ENCODE results near the gene TRABD. TPM values are rescaled to one million over a fixed set of nuclear protein-coding genes. Genes with fewer than 3 reads are reported as not detected.

TRABD gene
- total RNA-seq, 2 experiments from 2014 or later = 112 to 138 TPM

DNA sequence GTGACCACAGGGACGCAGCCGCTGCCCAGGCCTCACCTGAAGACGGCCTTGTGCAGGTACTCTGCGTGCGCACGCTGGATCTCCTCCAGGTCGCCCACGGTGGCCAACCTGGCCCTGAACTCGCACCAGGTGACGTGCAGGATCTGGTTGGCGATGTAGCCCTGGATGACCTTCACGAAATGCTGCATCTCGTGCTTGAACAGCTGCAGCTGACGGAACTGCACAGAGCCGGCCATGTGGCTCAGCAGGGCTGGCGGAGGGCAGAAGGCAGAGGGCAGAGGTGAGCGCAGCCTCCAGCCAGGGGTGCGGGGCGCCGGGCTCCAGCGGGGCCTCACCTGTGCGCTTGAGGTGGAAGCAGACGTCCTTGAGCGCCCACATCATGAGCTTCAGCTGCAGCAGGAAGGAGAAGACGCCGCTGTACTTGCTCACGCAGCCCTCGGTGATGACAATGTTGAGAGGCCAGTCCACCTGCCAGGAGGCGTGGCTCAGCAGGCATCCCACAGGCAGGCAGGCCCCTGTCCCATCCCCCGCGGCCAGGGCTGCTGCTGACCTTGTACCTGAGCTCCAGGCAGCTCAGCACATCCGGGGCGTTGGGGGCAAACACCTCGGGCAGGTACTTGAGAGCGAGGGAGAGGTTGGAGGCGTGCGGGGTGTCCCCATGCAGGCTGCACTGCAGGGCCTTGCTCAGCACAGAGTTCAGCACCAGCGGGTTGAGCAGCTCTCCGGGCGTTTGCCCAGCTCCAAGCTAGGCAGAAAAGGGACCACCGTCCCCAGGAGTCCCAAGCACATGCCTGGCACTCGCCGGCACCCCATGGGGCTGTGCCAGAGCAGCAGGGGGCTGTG is 32.7 kb downstream of the TRABD start:
- DNase-seq = no peak
- Mint-ChIP-seq H3K36me3 (ENCODE audit: low read depth) (peaks cover 27% of the 10 kb centered on the region), H3K4me1 (no peaks in the 10 kb centered on the region), H3K27ac (no peak overlapping the region), H3K27me3 (no peaks in the 10 kb centered on the region), H3K9me3 (no peaks in the 10 kb centered on the region), H3K4me3 (no peak overlapping the region)
- ChIA-PET CTCF (interaction anchor here (1.2 kb wide), 1 partner anchor 10 kb away, joined by 4 read pairs; no protein-coding TSS in a partner anchor), POLR2A (no interaction called here)

DNA sequence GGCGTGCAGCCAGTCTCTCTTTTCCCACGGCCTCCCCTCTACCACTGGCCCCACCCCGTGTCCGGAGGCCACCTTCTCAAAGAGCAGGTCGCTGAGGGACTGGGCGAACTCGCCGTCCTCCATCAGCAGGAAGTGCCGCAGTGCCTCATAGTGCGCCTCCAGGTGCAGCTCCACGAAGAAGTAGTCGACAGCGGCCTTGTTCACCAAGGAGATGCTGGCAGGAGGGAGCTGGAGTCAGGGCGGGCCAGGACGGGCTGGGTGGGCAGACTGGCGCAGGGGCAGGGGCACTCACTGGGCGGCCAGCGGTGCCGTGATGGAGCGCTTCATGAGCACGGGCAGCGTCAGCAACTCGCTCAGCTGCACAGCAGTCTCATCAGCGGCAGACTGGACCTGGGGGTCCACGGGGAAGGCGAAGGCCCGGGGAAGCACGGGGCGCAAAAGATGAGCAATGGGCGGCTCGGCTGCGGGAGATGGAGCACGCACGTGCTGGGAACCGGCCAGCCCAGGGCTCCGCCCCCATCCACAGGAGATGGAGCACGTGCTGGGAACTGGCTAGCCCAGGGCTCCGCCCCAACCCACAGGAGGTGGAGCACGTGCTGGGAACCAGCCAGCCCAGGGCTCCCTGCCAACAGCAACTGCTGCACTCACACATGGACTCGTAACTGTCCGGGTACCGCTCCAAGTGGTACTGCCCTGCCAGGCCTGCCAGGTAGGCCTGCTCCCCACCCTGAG is 33.4 kb downstream of the TRABD start:
- peaks cover 28% of the 10 kb centered on the region for H3K36me3 Mint-ChIP-seq (ENCODE audit: low read depth)
- no peaks in the 10 kb centered on the region for H3K9me3 Mint-ChIP-seq
- ChIA-PET POLR2A (no interaction called here), CTCF (interaction anchor here (1.2 kb wide), 1 partner anchor 10 kb away, joined by 4 read pairs; no protein-coding TSS in a partner anchor)
- H3K27ac Mint-ChIP-seq = no peak overlapping the region
- H3K4me1 Mint-ChIP-seq = no peaks in the 10 kb centered on the region
- H3K27me3 Mint-ChIP-seq = no peaks in the 10 kb centered on the region
- no peak overlapping the region for H3K4me3 Mint-ChIP-seq
- DNase-seq = no peak

DNA sequence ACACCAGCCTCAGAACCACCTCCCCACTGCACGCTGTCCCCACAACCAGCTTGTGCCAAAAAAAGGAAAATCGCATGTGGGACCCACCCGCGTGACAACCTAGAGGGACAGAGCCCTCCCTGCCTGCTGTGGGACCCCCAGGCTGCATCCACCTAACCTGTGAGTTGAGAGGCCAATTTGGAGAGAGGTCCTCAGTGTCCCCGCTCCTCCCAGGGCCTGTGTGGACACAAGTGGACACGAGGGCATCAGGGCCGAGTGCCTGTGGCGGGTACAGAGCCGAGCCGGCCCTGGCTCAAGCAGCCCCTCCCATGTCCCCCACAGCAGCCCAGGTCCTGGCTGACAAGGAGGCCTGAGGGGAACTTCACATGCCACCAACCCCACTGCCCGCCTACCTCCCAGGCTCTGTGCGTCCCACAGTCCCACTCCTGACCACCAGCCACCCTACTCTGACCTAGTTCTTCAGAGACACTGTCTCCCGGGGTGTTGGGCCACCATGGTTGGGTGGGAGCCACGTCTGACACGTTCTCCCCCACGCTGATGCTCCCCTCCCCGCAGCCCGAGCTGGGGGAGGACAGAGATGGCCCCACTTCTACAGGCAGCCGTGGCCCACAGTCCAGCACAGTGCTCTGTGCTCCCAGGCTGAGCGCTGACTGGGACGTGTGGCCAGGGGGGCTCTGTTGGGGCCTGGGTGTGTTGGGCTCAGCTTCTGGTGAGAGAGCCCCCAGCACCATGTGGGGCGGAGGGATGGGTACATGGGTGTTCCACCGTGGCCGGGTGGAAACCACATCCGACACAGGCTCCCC is 34.3 kb downstream of the TRABD start:
- Mint-ChIP-seq H3K9me3 (no peaks in the 10 kb centered on the region), H3K27me3 (no peaks in the 10 kb centered on the region), H3K4me1 (no peaks in the 10 kb centered on the region), H3K4me3 (no peak overlapping the region), H3K27ac (no peak overlapping the region), H3K36me3 (ENCODE audit: low read depth) (peaks cover 26% of the 10 kb centered on the region)
- no peak for DNase-seq
- ChIA-PET POLR2A (no interaction called here), CTCF (interaction anchor here (1.3 to 1.5 kb wide), 2 partner anchors 20 to 136 kb away, joined by 3 to 4 read pairs; no protein-coding TSS in a partner anchor)

DNA sequence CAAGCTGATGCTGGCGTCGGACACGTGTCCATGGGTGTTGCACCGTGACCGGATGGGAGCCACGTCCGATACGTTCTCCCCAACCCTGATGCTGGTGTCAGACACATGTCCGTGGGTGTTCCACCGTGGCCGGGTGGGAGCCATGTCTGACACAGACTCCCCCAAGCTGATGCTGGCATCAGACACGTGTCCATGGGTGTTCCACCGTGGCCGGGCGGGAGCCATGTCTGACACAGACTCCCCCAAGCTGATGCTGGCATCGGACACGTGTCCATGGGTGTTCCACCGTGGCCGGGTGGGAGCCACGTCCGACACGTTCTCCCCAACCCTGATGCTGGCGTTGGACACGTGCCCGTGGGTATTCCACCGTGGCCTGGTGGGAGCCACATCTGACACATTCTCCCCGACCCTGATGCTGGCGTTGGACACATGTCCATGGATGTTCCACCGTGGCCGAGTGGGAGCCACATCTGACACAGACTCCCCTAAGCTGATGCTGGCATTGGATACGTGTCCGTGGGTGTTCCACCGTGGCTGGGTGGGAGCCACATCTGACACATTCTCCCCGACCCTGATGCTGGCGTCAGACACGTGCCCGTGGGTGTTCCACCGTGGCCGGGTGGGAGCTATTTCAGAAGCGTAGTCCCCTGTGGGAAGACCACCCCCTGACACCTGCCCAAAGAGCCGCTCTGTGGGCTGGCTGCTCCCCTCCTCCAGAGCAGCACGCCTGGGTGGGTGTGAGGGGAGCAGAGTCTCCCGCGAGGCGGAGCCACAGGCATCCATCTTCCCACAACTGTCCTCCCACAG is 35.1 kb downstream of the TRABD start:
- Mint-ChIP-seq H3K4me1 (no peaks in the 10 kb centered on the region), H3K27me3 (no peaks in the 10 kb centered on the region), H3K36me3 (ENCODE audit: low read depth) (peaks cover 25% of the 10 kb centered on the region), H3K27ac (no peak overlapping the region), H3K9me3 (no peaks in the 10 kb centered on the region), H3K4me3 (no peak overlapping the region)
- DNase-seq = no peak
- ChIA-PET CTCF (interaction anchor here (1.3 to 1.5 kb wide), 2 partner anchors 19 to 137 kb away, joined by 3 to 4 read pairs; no protein-coding TSS in a partner anchor), POLR2A (no interaction called here)

DNA sequence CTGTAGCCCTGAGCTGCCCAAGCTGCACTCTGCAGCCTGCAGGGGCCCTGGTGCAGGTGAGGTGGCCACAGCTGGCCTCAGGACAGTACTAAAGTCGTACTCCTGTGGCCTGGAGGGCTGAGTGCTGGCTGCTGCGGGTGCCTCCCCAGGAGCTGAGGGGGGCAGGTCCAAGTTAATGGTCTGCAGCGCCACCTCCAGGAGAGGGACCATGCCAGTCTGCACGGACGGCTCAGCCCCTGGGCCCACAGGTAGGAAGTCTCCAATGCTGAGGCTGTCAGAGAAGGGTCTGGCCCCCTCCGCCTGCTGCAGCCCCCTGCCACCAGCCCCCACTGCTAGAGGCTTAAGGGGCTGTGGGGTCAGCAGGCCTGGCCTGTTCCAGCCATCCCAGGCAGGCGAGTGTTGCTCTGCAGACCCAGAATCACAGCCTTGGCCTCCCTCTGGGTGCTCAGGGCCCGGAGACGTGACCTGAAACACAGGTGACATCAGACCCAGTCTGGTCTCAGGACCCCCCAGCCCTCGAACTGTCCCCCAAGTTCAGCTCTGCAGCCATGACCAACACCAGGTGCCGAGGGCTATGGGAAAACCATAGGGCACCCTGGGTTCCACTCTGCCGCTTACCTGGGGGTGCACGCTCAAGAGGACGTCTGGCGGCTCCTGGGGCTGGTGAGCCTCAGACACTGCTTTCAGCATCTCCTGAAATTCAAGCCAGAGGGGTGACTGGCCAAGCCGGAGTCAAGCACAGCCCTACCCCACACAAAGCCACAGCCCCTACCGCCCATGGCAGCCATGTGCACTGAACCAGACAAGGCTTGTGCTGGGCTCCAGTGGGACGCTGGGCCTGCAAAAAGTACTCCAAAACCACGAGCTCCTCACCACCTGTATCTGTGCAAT is 35.9 kb downstream of the TRABD start:
- Mint-ChIP-seq H3K4me3 (no peak overlapping the region), H3K27me3 (no peaks in the 10 kb centered on the region), H3K9me3 (no peaks in the 10 kb centered on the region), H3K4me1 (no peaks in the 10 kb centered on the region), H3K36me3 (ENCODE audit: low read depth) (peaks cover 23% of the 10 kb centered on the region), H3K27ac (no peak overlapping the region)
- DNase-seq = no peak
- ChIA-PET POLR2A (no interaction called here), CTCF (interaction anchor here (1.3 to 1.5 kb wide), 2 partner anchors 18 to 138 kb away, joined by 3 to 4 read pairs; no protein-coding TSS in a partner anchor)

DNA sequence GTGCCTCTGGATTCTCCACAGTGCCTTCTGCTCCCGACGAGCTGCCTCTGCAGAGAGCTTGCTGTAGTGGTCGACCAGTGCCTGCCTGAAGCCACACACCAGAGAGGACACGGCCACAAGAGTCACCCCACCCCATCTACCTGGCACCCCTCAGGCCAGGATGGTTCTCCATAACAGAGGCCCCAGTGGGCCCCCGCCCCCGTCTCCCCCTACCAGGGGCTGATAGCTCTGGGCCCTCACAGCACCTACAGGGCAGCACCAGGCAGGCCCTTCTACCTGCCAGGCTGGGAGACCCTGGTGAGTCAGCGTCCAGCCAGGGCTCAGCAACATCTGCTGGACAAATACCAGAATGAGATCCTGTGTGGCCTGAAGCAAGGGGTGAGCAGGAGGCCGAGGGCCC is 36.8 kb downstream of the TRABD start:
- Mint-ChIP-seq H3K4me3 (no peak overlapping the region), H3K9me3 (no peaks in the 10 kb centered on the region), H3K4me1 (no peaks in the 10 kb centered on the region), H3K27me3 (no peaks in the 10 kb centered on the region), H3K27ac (no peak overlapping the region), H3K36me3 (ENCODE audit: low read depth) (peaks cover 22% of the 10 kb centered on the region)
- ChIA-PET CTCF (no interaction called here), POLR2A (no interaction called here)
- DNase-seq = no peak

DNA sequence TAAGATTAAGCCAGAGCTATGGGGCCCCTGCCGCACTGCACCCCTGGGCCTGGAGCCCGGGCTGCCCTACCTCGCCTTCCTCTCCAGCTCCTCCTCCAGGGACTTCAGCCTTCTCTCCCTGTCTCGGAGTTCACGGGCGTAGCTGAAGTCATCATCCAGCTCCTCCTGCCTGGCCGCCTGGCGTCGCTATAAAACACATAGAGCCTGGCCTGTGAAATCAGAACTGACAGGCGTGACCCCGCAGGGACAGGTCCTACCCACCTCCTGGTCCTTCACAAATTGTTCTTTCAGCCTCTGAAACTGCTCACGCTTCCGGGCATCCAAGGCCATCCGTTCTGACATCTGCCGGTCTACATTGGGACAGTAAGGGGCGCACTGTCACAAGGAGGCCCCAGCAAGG is 38.4 kb downstream of the TRABD start:
- Mint-ChIP-seq H3K27ac (no peak overlapping the region), H3K4me1 (no peaks in the 10 kb centered on the region), H3K4me3 (no peak overlapping the region), H3K36me3 (ENCODE audit: low read depth) (peaks cover 22% of the 10 kb centered on the region), H3K27me3 (no peaks in the 10 kb centered on the region), H3K9me3 (no peaks in the 10 kb centered on the region)
- CTCF ChIA-PET = no interaction called here
- no peak for DNase-seq
- POLR2A ChIA-PET = no interaction called here

DNA sequence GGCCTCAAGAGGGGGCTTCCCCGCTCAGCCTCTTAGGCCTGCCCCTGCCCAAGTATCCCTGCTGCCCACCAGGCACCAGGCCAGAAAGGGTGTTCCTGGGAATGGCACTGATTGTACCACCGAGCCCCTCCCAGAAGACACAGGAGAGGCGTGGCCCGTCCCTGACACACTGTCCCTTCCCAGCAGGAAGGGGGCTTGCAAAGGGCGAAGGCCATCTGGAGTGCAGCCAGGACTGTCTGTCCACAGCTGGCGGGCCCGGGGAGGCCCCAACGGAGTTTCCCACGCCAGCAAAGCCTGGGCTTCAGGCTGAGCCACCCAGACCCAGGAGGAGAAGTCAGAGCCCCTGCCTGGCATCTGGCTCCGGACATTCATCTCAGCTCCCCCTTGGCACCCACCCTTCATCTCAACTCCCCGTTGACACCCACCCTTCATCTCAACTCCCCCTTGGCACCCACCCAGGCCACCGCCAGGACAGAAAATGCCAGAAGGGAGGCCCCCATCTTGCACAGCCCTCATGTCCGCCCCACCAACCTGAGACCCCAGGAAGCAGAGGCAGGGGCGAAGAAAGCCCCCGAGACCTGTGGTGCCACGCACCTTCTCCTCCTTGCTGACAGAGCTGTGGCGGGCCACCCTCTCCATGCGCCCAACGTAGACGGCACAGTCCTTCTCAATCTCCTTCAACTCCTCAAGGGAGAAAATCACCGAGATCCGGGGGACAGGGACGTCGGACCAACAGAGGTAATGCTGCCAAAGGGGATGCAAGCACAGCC is 39.7 kb downstream of the TRABD start:
- peaks cover 25% of the 10 kb centered on the region for H3K36me3 Mint-ChIP-seq (ENCODE audit: low read depth)
- ChIA-PET POLR2A (no interaction called here), CTCF (no interaction called here)
- no peak for DNase-seq
- H3K27ac Mint-ChIP-seq = no peak overlapping the region
- no peaks in the 10 kb centered on the region for H3K9me3 Mint-ChIP-seq
- H3K27me3 Mint-ChIP-seq = no peaks in the 10 kb centered on the region
- H3K4me1 Mint-ChIP-seq = no peaks in the 10 kb centered on the region
- H3K4me3 Mint-ChIP-seq = no peak overlapping the region

DNA sequence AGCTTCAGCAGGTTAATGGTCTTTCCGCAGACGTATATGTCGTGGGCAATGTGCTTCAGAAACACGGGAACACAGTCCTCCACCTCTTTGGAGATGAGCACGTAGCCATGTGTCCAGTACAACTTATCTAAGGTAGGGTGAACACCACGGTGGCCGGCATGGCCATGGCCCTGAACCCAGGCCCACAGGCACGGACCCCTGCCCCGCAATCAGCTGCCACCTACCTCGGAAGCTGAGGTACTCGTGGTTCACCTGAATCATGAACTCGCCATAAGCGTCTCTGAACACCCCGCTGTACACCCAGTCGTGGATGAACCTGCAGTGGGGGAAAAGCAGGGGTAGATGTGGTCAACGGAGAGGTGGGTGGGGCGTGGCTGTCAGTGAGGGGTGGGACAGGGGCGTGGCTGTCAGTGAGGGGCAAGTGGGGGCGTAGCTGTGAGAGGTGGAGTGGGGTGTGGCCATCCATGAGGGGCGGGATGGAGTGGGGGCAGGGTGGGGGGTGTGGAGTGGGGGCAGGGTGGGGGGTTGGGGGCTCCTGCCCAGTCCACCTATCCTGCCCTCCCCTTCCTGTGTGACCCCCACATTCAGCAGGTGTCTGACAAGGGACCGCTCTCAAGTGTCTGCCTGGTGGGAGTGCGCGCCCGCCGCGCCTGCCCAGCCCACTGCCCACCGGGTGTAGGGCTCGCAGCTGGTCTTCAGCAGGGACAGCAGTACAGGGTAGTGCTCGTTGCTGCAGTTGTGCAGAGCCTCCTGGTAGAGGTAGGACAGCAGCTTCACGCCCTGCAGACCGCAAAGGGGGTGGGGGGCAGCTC is 40.6 kb downstream of the TRABD start:
- Mint-ChIP-seq H3K36me3 (ENCODE audit: low read depth) (peaks cover 20% of the 10 kb centered on the region), H3K27me3 (no peaks in the 10 kb centered on the region), H3K4me3 (no peak overlapping the region), H3K27ac (no peak overlapping the region), H3K4me1 (no peaks in the 10 kb centered on the region), H3K9me3 (no peaks in the 10 kb centered on the region)
- POLR2A ChIA-PET = no interaction called here
- CTCF ChIA-PET = no interaction called here
- DNase-seq = no peak

DNA sequence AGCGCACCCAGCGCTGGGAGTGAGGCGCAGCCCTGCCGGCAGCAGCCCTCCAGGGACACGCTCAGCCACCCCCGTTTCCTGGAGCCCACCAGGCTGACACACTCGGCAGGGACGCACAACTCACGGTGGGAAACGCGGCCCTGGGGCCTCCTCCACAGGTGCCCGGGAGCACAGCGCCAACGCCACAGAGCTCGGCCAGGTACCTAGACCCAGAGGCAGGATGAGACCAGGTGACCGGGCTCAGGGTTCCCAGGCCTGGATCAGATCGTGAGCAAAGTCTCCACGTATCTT is 41.1 kb downstream of the TRABD start:
- CTCF ChIA-PET = no interaction called here
- Mint-ChIP-seq H3K27me3 (no peaks in the 10 kb centered on the region), H3K27ac (no peak overlapping the region), H3K36me3 (ENCODE audit: low read depth) (peaks cover 20% of the 10 kb centered on the region), H3K4me1 (no peaks in the 10 kb centered on the region), H3K4me3 (no peak overlapping the region), H3K9me3 (no peaks in the 10 kb centered on the region)
- DNase-seq = no peak
- POLR2A ChIA-PET = no interaction called here

All from activated CD4-positive, alpha-beta T cell treated with anti-CD3 and anti-CD28 coated beads, Interleukin-2, amount 10 ng/mL, durations not matched to agents 7 days and 5 days (primary cell).